CD14-positive monocyte (primary cell): ENCODE results near the gene PIK3C2B. TPM values are rescaled to one million over a fixed set of nuclear protein-coding genes. Genes with fewer than 3 reads are reported as not detected.
A peak's percentile ranks its signal among the peaks of the same experiment; 100 is the strongest.

Experiments
- DNase-seq, 3 donors: peaks; one replicate each; pipeline ENCODE4 v3.0.0-alpha.2; 2011 to 2022
- H2AFZ ChIP-seq: 2 replicates; pipeline ENCODE4 v1.6.0; 2012; ENCODE audit warnings: mild to moderate bottlenecking, low read depth, low read length, inconsistent platforms; ENCODE audit not compliant: insufficient read depth, poor library complexity, severe bottlenecking
- H3K27ac ChIP-seq, 2 donors: 1 replicate in 1 of 2; 2 replicates in 1 of 2; pipeline ENCODE4 v1.5.1; 2012 to 2013; ENCODE audit warnings: low read length in 2 of 2, control low read depth in 1 of 2, inconsistent platforms in 1 of 2, low read depth in 1 of 2, mild to moderate bottlenecking in 1 of 2
- H3K27me3 ChIP-seq, 2 donors: one replicate each; pipeline versions ENCODE4 v1.6.0 to v1.6.1; 2011 to 2013; ENCODE audit warnings: low read length in 2 of 2; ENCODE audit not compliant: control insufficient read depth in 2 of 2, insufficient read depth in 2 of 2
- H3K36me3 ChIP-seq, 2 donors: replicated peaks in 1 of 2; 1 replicate in 1 of 2; 2 replicates in 1 of 2; pipeline versions ENCODE4 v1.5.1 to v1.6.1; 2012 to 2013; ENCODE audit warnings: low read length in 2 of 2, control low read depth in 1 of 2, inconsistent platforms in 1 of 2, mild to moderate bottlenecking in 1 of 2; ENCODE audit not compliant: insufficient read depth in 2 of 2, control insufficient read depth in 1 of 2
- H3K4me1 ChIP-seq, 2 donors: 1 replicate in 1 of 2; 2 replicates in 1 of 2; pipeline versions ENCODE4 v1.5.1 to v1.6.1; 2012 to 2013; ENCODE audit warnings: low read length in 2 of 2, control low read depth in 1 of 2, inconsistent platforms in 1 of 2, mild to moderate bottlenecking in 1 of 2, moderate library complexity in 1 of 2; ENCODE audit not compliant: insufficient read depth in 2 of 2, control insufficient read depth in 1 of 2
- H3K4me2 ChIP-seq: replicated peaks from 2 replicates; pipeline ENCODE3; 2012; ENCODE audit warnings: low read length, moderate library complexity, mild to moderate bottlenecking; ENCODE audit not compliant: poor library complexity, severe bottlenecking; ENCODE audit errors: extremely low read depth
- H3K4me3 ChIP-seq, 3 experiments: fragments of 200-600 bp in 1 of 3; sonication (generic) in 1 of 3; replicated peaks in 1 of 3; 1 replicate in 2 of 3; 2 replicates in 1 of 3; pipeline ENCODE4 v1.5.1; 2011 to 2013; ENCODE audit warnings: low read length in 3 of 3, mild to moderate bottlenecking in 3 of 3, control low read depth in 2 of 3, low read depth in 2 of 3, inconsistent platforms in 1 of 3, moderate library complexity in 1 of 3
- H3K79me2 ChIP-seq: 2 replicates; pipeline ENCODE4 v1.6.0; 2012; ENCODE audit warnings: mild to moderate bottlenecking, control low read depth, inconsistent platforms, low read length, moderate library complexity; ENCODE audit not compliant: insufficient read depth
- H3K9ac ChIP-seq: 2 replicates; pipeline ENCODE4 v1.6.0; 2017; ENCODE audit warnings: low read length, mild to moderate bottlenecking; ENCODE audit not compliant: insufficient read depth, poor library complexity, severe bottlenecking
- H3K9me3 ChIP-seq, 2 donors: replicated peaks in 1 of 2; 1 replicate in 1 of 2; 2 replicates in 1 of 2; pipeline versions ENCODE4 v1.5.1 to v1.6.1; 2012 to 2013; ENCODE audit warnings: low read length in 2 of 2, control low read depth in 1 of 2; ENCODE audit not compliant: control insufficient read depth in 1 of 2, insufficient read depth in 1 of 2
- H4K20me1 ChIP-seq: 2 replicates; pipeline ENCODE4 v1.6.0; 2012; ENCODE audit warnings: mild to moderate bottlenecking, low read length, control low read depth, moderate library complexity; ENCODE audit not compliant: insufficient read depth
- H3K27ac Mint-ChIP-seq, 7 donors: one replicate each; pipeline ENCODE4 v1.8.0; 2020; ENCODE audit warnings: mild to moderate bottlenecking in 7 of 7, mixed read lengths in 7 of 7, moderate library complexity in 6 of 7, inconsistent platforms in 2 of 7
- H3K27me3 Mint-ChIP-seq, 3 donors: one replicate each; pipeline ENCODE4 v1.8.0; 2021 to 2022; ENCODE audit warnings: low read depth in 3 of 3, mild to moderate bottlenecking in 3 of 3, mixed read lengths in 3 of 3, moderate library complexity in 3 of 3, inconsistent platforms in 1 of 3
- H3K36me3 Mint-ChIP-seq, 2 donors: one replicate each; pipeline ENCODE4 v1.8.0; 2020; ENCODE audit warnings: mixed read lengths in 2 of 2, inconsistent platforms in 1 of 2, mild to moderate bottlenecking in 1 of 2
- H3K4me1 Mint-ChIP-seq: one replicate; pipeline ENCODE4 v1.8.0; 2020; ENCODE audit warnings: mild to moderate bottlenecking, mixed read lengths
- H3K4me3 Mint-ChIP-seq, 2 donors: one replicate each; pipeline ENCODE4 v1.8.0; 2020; ENCODE audit warnings: mild to moderate bottlenecking in 2 of 2, mixed read lengths in 2 of 2, moderate library complexity in 1 of 2
- H3K9me3 Mint-ChIP-seq, 7 donors: one replicate each; pipeline ENCODE4 v1.8.0; 2020 to 2022; ENCODE audit warnings: mixed read lengths in 7 of 7, mild to moderate bottlenecking in 6 of 7, moderate library complexity in 6 of 7, inconsistent platforms in 2 of 7
- WGBS: methylation state at CpG from one replicate; pipeline ENCODE4 v1.1.5; 2013; ENCODE audit warnings: missing lambda C conversion rate; ENCODE audit not compliant: insufficient coverage; 5-methylcytosine and 5-hydroxymethylcytosine counted together
- intact Hi-C, 2 donors: fragments of 100-400 bp; cut with micrococcal nuclease; formaldehyde crosslinking; loops; one replicate each; pipeline versions ENCODE4 v1.15.0 to v1.15.1; 2023
- polyA plus RNA-seq, 3 donors: library from polyadenylated mRNA; depleted of rRNA in 1 of 3; unstranded in 2 of 3; stranded (reverse) in 1 of 3; fragments of 300-500 nt in 2 of 3; fragments of >200 nt in 1 of 3; fragmentation: Illumina TruSeq in 2 of 3; gene quantifications; 1 replicate in 2 of 3; 2 replicates in 1 of 3; pipeline ENCODE4 v1.2.3, GENCODE V29; 2012 to 2021
- TF ChIP-seq, protein P1 (sequence below): fragments of 200-600 bp; IDR thresholded peaks from one replicate; pipeline ENCODE4 v1.8.0; 2022; ENCODE audit warnings: antibody characterized with exemption, mild to moderate bottlenecking

Gene PIK3C2B
- polyA plus RNA-seq, 3 donors: 0.04 to 1.4 TPM; not detected in 1

DNA sequence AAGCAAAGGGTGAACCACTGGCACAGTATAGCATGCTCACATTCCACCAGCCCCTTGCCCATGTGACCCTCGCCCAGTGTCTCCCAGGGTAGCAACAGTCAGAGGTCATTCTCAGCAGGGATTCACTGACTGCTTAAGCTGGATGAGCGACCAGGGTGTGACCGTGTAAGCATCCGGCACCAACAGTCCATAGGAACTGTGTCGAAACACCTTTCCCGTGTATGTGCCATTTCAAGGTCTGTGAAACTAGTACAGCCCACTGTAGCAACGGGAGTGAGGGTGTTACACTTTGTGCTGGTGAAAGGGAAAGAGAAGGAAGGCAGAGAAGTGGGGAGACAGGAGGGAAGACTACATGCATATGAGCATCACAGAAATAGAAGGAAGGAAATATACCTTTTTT is 10.8 kb downstream of the PIK3C2B start:
- no peak for DNase-seq
- Histone ChIP-seq H3K4me3 (no peak overlapping the region), H4K20me1 (no peaks in the 10 kb centered on the region), H2AFZ (no peak overlapping the region), H3K4me1 (peaks cover 5 to 15% of the 10 kb centered on the region in 2 donors), H3K9me3 (no peaks in the 10 kb centered on the region), H3K36me3 (no peaks in the 10 kb centered on the region), H3K27ac (no peak overlapping the region), H3K27me3 (no peaks in the 10 kb centered on the region), H3K4me2 (no peak overlapping the region), H3K9ac (no peak overlapping the region), H3K79me2 (no peaks in the 10 kb centered on the region)
- peaks cover 31% of the 10 kb centered on the region for H3K4me1 Mint-ChIP-seq
- H3K36me3 Mint-ChIP-seq: no peaks in the 10 kb centered on the region
- 55% methylated on average over 3 of the region's 7 CpGs for WGBS
- no peaks in the 10 kb centered on the region for H3K9me3 Mint-ChIP-seq
- peaks cover 0 to 4% (median 2%) of the 10 kb centered on the region in 3 donors for H3K27me3 Mint-ChIP-seq
- H3K4me3 Mint-ChIP-seq: no peak overlapping the region
- TF ChIP-seq, protein P1, sequence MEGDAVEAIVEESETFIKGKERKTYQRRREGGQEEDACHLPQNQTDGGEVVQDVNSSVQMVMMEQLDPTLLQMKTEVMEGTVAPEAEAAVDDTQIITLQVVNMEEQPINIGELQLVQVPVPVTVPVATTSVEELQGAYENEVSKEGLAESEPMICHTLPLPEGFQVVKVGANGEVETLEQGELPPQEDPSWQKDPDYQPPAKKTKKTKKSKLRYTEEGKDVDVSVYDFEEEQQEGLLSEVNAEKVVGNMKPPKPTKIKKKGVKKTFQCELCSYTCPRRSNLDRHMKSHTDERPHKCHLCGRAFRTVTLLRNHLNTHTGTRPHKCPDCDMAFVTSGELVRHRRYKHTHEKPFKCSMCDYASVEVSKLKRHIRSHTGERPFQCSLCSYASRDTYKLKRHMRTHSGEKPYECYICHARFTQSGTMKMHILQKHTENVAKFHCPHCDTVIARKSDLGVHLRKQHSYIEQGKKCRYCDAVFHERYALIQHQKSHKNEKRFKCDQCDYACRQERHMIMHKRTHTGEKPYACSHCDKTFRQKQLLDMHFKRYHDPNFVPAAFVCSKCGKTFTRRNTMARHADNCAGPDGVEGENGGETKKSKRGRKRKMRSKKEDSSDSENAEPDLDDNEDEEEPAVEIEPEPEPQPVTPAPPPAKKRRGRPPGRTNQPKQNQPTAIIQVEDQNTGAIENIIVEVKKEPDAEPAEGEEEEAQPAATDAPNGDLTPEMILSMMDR: no peak
- no peak overlapping the region for H3K27ac Mint-ChIP-seq
- intact Hi-C loops: no loop called here

DNA sequence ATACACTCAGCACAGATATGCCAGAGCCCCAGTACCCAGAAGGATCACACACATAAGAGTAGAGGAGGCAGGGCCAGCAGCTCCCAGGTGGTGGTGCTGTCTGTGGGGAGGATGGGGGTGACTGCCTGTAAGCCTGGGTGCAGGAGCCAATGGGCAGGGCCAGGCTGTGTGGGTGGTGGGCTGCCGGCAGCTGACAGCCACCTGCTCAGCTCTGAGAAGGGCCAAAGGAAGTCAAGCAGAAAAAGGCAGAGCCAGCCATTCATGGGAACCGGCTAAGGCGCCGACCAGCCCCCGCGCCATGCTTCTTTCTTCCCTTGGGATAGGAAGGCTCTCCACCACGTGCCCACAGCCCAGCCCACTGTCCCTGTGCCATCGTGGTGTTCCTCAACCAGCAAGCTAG is 14.1 kb downstream of the PIK3C2B start:
- 81% methylated on average over 8 of the region's 8 CpGs for WGBS
- H3K9ac ChIP-seq: no peak overlapping the region
- H4K20me1 ChIP-seq: no peaks in the 10 kb centered on the region
- H3K27ac Mint-ChIP-seq: peak overlapping the region in 1 of 7 donors; percentile 43
- H3K4me3 ChIP-seq: no peak overlapping the region
- no peak overlapping the region for H3K4me3 Mint-ChIP-seq
- H2AFZ ChIP-seq: no peak overlapping the region
- no peak overlapping the region for H3K4me2 ChIP-seq
- intact Hi-C loops: no loop called here
- no peak for DNase-seq
- no peaks in the 10 kb centered on the region for H3K27me3 ChIP-seq
- H3K36me3 ChIP-seq: no peaks in the 10 kb centered on the region
- H3K4me1 Mint-ChIP-seq: peaks cover 57% of the 10 kb centered on the region
- H3K27me3 Mint-ChIP-seq: peaks cover 0 to 4% (median 2%) of the 10 kb centered on the region in 3 donors
- H3K9me3 ChIP-seq: no peaks in the 10 kb centered on the region
- no peaks in the 10 kb centered on the region for H3K36me3 Mint-ChIP-seq
- no peak overlapping the region for H3K27ac ChIP-seq
- TF ChIP-seq, protein P1: no peak
- peaks cover 0 to 1% (median 0%) of the 10 kb centered on the region in 7 donors for H3K9me3 Mint-ChIP-seq
- peaks cover 18 to 29% of the 10 kb centered on the region in 2 donors for H3K4me1 ChIP-seq
- no peaks in the 10 kb centered on the region for H3K79me2 ChIP-seq
